ENCODE data around the gene FKBP10.

DNA sequence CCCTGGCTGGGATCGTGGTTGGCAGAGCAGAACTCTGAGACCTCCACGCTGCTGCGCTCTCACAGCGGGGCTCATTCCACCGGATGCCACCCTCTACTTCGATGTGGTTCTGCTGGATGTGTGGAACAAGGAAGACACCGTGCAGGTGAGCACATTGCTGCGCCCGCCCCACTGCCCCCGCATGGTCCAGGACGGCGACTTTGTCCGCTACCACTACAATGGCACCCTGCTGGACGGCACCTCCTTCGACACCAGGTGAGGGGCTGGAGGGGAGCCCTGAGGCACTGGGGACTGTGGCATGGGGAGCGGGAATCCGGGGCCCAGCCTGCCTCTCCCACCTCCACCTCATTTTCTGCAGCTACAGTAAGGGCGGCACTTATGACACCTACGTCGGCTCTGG, 5.2 kb downstream of the FKBP10 start:
- TF ChIP-seq, protein P1, sequence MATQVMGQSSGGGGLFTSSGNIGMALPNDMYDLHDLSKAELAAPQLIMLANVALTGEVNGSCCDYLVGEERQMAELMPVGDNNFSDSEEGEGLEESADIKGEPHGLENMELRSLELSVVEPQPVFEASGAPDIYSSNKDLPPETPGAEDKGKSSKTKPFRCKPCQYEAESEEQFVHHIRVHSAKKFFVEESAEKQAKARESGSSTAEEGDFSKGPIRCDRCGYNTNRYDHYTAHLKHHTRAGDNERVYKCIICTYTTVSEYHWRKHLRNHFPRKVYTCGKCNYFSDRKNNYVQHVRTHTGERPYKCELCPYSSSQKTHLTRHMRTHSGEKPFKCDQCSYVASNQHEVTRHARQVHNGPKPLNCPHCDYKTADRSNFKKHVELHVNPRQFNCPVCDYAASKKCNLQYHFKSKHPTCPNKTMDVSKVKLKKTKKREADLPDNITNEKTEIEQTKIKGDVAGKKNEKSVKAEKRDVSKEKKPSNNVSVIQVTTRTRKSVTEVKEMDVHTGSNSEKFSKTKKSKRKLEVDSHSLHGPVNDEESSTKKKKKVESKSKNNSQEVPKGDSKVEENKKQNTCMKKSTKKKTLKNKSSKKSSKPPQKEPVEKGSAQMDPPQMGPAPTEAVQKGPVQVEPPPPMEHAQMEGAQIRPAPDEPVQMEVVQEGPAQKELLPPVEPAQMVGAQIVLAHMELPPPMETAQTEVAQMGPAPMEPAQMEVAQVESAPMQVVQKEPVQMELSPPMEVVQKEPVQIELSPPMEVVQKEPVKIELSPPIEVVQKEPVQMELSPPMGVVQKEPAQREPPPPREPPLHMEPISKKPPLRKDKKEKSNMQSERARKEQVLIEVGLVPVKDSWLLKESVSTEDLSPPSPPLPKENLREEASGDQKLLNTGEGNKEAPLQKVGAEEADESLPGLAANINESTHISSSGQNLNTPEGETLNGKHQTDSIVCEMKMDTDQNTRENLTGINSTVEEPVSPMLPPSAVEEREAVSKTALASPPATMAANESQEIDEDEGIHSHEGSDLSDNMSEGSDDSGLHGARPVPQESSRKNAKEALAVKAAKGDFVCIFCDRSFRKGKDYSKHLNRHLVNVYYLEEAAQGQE (IDR thresholded peaks at IDR 0.05; ENCODE audit: insufficient replicate concordance, low read depth), result no peak
- TF ChIP-seq, protein P2, sequence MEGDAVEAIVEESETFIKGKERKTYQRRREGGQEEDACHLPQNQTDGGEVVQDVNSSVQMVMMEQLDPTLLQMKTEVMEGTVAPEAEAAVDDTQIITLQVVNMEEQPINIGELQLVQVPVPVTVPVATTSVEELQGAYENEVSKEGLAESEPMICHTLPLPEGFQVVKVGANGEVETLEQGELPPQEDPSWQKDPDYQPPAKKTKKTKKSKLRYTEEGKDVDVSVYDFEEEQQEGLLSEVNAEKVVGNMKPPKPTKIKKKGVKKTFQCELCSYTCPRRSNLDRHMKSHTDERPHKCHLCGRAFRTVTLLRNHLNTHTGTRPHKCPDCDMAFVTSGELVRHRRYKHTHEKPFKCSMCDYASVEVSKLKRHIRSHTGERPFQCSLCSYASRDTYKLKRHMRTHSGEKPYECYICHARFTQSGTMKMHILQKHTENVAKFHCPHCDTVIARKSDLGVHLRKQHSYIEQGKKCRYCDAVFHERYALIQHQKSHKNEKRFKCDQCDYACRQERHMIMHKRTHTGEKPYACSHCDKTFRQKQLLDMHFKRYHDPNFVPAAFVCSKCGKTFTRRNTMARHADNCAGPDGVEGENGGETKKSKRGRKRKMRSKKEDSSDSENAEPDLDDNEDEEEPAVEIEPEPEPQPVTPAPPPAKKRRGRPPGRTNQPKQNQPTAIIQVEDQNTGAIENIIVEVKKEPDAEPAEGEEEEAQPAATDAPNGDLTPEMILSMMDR (IDR thresholded peaks at IDR 0.05; ENCODE audit: insufficient read depth, low read length), result no peak
- no peak for TF ChIP-seq POLR2AphosphoS5 (IDR thresholded peaks at IDR 0.05; ENCODE audit: low read depth)
